ENCODE results near the gene TSPEAR. TPM values are rescaled to one million over a fixed set of nuclear protein-coding genes. Genes with fewer than 3 reads are reported as not detected.
A peak's percentile ranks its signal among the peaks of the same experiment; 100 is the strongest.

The TSPEAR gene
- total and polyA plus RNA-seq, 9 of the 15 experiments (the other 6 are each of a cell fraction or from before 2014, with no cell fraction given) = not detected

- Histone ChIP-seq H3K4me3 (no peak overlapping the region), H2AFZ (ENCODE audit: low read depth, low read length) (no peak overlapping the region), H3K79me2 (ENCODE audit: control insufficient read depth, insufficient read depth, low read length) (no peaks in the 10 kb centered on the region), H3K9ac (ENCODE audit: insufficient read depth in 1 of 2, low read depth in 2 of 2, low read length in 2 of 2) (no peak overlapping the region), H3K27ac (ENCODE audit: extremely low read depth, low read depth, low read length) (no peak overlapping the region), H3K4me2 (ENCODE audit: insufficient read depth, low read length) (no peak overlapping the region), H3K9me1 (ENCODE audit: control insufficient read depth, insufficient read depth, low read length) (no peaks in the 10 kb centered on the region), H3K36me3 (ENCODE audit: control insufficient read depth, insufficient read depth, low read length) (no peaks in the 10 kb centered on the region), H3K4me1 (replicated peaks in 1 of 2; ENCODE audit: control insufficient read depth in 2 of 2, insufficient read depth in 2 of 2, low read length in 2 of 2) (peaks cover 0 to 4% of the 10 kb centered on the region in 2 experiments; a peak in 2 of 5 replicates), H4K20me1 (replicated peaks; ENCODE audit: control insufficient read depth, insufficient read depth, low read length) (no peaks in the 10 kb centered on the region), H3K27me3 (ENCODE audit: control insufficient read depth in 2 of 2, insufficient read depth in 2 of 2, low read length in 2 of 2) (peaks cover 4 to 32% of the 10 kb centered on the region in 2 experiments; a peak in 4 of 5 replicates), H3K9me3 (replicated peaks; ENCODE audit: control insufficient read depth, insufficient read depth, low read depth, low read length) (no peaks in the 10 kb centered on the region)
- ChIA-PET CTCF (ENCODE audit: low intra/inter-chr PET ratio) (no interaction called here), POLR2A (no interaction called here)
- FAIRE-seq (no peak), ATAC-seq (no peak), DNase-seq (ENCODE audit: extremely low read depth in 1 of 4, low spot score in 3 of 4) (no peak)
- WGBS (ENCODE audit: insufficient coverage, low coverage, missing lambda C conversion rate) = 0% methylated on average over 1 of the region's 1 CpG
- intact Hi-C loops (cut with micrococcal nuclease) (no loop called here), in situ Hi-C loops (cut with MboI) (no loop called here)
- no TSS peak for BruUV-seq (replicated peaks)
- TF ChIP-seq TRIM28 (IDR thresholded peaks at IDR 0.05) (0 out of 2 replicates have a peak, but pooled peaks have one; percentile 59), NFIX (CRISPR knock-in tag; IDR thresholded peaks at IDR 0.05; ENCODE audit: low read depth) (no peak), ZNF347 (CRISPR knock-in tag; IDR thresholded peaks at IDR 0.05; ENCODE audit: low read depth) (no peak)
Observed at GRCh38 chr21:44542716-44543115, 168.7 kb downstream of the TSPEAR start.

- FAIRE-seq = no peak
- no peak overlapping the region for H3K27ac ChIP-seq (ENCODE audit: extremely low read depth, low read depth, low read length)
- H3K36me3 ChIP-seq (ENCODE audit: control insufficient read depth, insufficient read depth, low read length) = no peaks in the 10 kb centered on the region
- H3K9ac ChIP-seq (ENCODE audit: insufficient read depth in 1 of 2, low read depth in 2 of 2, low read length in 2 of 2) = no peak overlapping the region
- no peaks in the 10 kb centered on the region for H3K79me2 ChIP-seq (ENCODE audit: control insufficient read depth, insufficient read depth, low read length)
- H3K27me3 ChIP-seq (ENCODE audit: control insufficient read depth in 2 of 2, insufficient read depth in 2 of 2, low read length in 2 of 2) = peaks cover 5 to 31% of the 10 kb centered on the region in 2 experiments; a peak in 4 of 5 replicates
- peaks cover 0 to 5% of the 10 kb centered on the region in 2 experiments; a peak in 2 of 5 replicates for H3K4me1 ChIP-seq (replicated peaks in 1 of 2; ENCODE audit: control insufficient read depth in 2 of 2, insufficient read depth in 2 of 2, low read length in 2 of 2)
- no TSS peak for BruUV-seq (replicated peaks)
- POLR2A ChIA-PET = interaction anchor here (0.6 to 0.9 kb wide), 3 partner anchors 9 to 35 kb away, joined by 3 to 4 read pairs (median 3); no protein-coding TSS in a partner anchor
- H3K4me3 ChIP-seq = no peak overlapping the region
- H3K9me1 ChIP-seq (ENCODE audit: control insufficient read depth, insufficient read depth, low read length) = no peaks in the 10 kb centered on the region
- H4K20me1 ChIP-seq (replicated peaks; ENCODE audit: control insufficient read depth, insufficient read depth, low read length) = no peaks in the 10 kb centered on the region
- CTCF ChIA-PET (ENCODE audit: low intra/inter-chr PET ratio) = no interaction called here
- H2AFZ ChIP-seq (ENCODE audit: low read depth, low read length) = no peak overlapping the region
- H3K9me3 ChIP-seq (replicated peaks; ENCODE audit: control insufficient read depth, insufficient read depth, low read depth, low read length) = no peaks in the 10 kb centered on the region
- in situ Hi-C loops (cut with MboI) = no loop called here
- intact Hi-C loops (cut with micrococcal nuclease) = no loop called here
- no peak for DNase-seq (ENCODE audit: extremely low read depth in 1 of 4, low spot score in 3 of 4)
- ATAC-seq = no peak
- WGBS (ENCODE audit: insufficient coverage, low coverage, missing lambda C conversion rate) = 3% methylated on average over 11 of the region's 11 CpGs
- TF ChIP-seq ZNF3 (CRISPR knock-in tag; IDR thresholded peaks at IDR 0.05) (no peak), POLR2B (IDR thresholded peaks at IDR 0.05; ENCODE audit: low read depth, partially characterized antibody) (no peak), TCF15 (CRISPR knock-in tag; IDR thresholded peaks at IDR 0.05) (no peak), PPARD (CRISPR knock-in tag; IDR thresholded peaks at IDR 0.05) (no peak)
- no peak overlapping the region for H3K4me2 ChIP-seq (ENCODE audit: insufficient read depth, low read length)
Observed at GRCh38 chr21:44540741-44541288, 170.6 kb downstream of the TSPEAR start.
